Osteocyte (in vitro differentiated cells): ENCODE results near the gene PALD1. TPM values are rescaled to one million over a fixed set of nuclear protein-coding genes. Genes with fewer than 3 reads are reported as not detected.

Experiments used
- DNase-seq: peaks from one replicate; pipeline ENCODE4 v3.0.0; 2021; ENCODE audit warnings: mixed read lengths; ENCODE audit not compliant: unreplicated experiment; ENCODE audit errors: extremely low spot score
- H3K27ac Mint-ChIP-seq: one replicate; pipeline ENCODE4 v1.8.0; 2021; ENCODE audit warnings: mild to moderate bottlenecking, mixed read lengths; ENCODE audit not compliant: unreplicated experiment
- H3K27me3 Mint-ChIP-seq: one replicate; pipeline ENCODE4 v1.8.0; 2021; ENCODE audit warnings: mixed read lengths; ENCODE audit not compliant: unreplicated experiment
- H3K36me3 Mint-ChIP-seq: one replicate; pipeline ENCODE4 v1.8.0; 2021; ENCODE audit warnings: mixed read lengths; ENCODE audit not compliant: unreplicated experiment
- H3K4me1 Mint-ChIP-seq: one replicate; pipeline ENCODE4 v1.8.0; 2021; ENCODE audit warnings: mixed read lengths; ENCODE audit not compliant: unreplicated experiment
- H3K4me3 Mint-ChIP-seq: one replicate; pipeline ENCODE4 v1.8.0; 2021; ENCODE audit warnings: mild to moderate bottlenecking, moderate library complexity, mixed read lengths; ENCODE audit not compliant: unreplicated experiment
- H3K9me3 Mint-ChIP-seq: one replicate; pipeline ENCODE4 v1.8.0; 2021; ENCODE audit warnings: mixed read lengths; ENCODE audit not compliant: unreplicated experiment
- total RNA-seq: library from RNA; stranded (reverse); gene quantifications from 2 replicates; pipeline ENCODE4 v1.2.1, GENCODE V29; 2021
- TF ChIP-seq, protein P1 (sequence below): fragments of 200-600 bp; sonication (generic); IDR thresholded peaks from 2 replicates; pipeline ENCODE4 v1.5.0; 2021; ENCODE audit warnings: antibody characterized with exemption, mild to moderate bottlenecking, moderate library complexity

PALD1 gene
- total RNA-seq, 1 donor from 2014 or later, result 3.1 TPM

DNA sequence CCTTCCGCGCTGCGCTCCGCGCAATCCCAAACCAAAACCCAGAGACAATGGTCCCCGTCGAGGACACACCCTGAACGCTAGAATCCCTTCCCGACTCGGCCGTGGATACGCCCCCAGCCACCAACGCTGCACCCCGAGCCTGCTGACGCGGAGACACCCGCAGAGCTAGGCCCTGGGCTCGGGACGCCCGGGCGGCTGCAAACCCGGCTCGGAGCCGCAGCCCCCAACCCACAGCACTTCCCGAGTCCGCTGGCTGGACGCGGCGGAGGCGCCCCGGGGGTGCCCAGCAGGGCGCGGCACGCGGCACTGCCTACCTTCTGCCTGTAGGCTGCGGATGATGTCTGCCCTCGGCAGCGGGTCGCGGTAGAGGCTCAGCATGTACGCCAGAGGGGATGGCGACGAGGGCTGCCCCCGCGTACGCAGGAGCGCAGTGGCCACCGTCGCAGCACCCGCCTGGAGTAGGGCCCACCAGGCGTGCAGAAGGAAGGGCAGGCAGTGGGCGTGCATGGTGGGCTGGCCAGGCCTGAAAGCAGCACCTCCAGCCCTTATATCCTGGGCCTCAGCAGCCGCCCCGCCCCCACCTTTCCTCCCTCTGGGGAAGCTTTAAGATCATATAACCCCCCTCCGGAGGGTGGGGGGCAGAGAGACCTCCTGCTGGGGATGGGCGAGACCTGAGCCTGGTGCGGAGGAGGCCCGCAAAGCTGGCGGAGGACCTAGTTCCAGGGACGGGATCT is 37.2 kb upstream of the PALD1 start, which contains the start of gene NODAL:
NODAL (minus strand) TSS at position 521 of the 734 bp plus-strand sequence; CDS start at position 507, 14 bp downstream.
- Mint-ChIP-seq H3K4me1 (peaks cover 9% of the 10 kb centered on the region), H3K27me3 (peaks cover 40% of the 10 kb centered on the region), H3K36me3 (peaks cover 3% of the 10 kb centered on the region), H3K9me3 (no peaks in the 10 kb centered on the region), H3K4me3 (peak within 1 kb of the TSS; percentile 65), H3K27ac (no peak within 1 kb of the TSS)
- TF ChIP-seq, protein P1, sequence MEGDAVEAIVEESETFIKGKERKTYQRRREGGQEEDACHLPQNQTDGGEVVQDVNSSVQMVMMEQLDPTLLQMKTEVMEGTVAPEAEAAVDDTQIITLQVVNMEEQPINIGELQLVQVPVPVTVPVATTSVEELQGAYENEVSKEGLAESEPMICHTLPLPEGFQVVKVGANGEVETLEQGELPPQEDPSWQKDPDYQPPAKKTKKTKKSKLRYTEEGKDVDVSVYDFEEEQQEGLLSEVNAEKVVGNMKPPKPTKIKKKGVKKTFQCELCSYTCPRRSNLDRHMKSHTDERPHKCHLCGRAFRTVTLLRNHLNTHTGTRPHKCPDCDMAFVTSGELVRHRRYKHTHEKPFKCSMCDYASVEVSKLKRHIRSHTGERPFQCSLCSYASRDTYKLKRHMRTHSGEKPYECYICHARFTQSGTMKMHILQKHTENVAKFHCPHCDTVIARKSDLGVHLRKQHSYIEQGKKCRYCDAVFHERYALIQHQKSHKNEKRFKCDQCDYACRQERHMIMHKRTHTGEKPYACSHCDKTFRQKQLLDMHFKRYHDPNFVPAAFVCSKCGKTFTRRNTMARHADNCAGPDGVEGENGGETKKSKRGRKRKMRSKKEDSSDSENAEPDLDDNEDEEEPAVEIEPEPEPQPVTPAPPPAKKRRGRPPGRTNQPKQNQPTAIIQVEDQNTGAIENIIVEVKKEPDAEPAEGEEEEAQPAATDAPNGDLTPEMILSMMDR, result no peak
- no peak for DNase-seq

DNA sequence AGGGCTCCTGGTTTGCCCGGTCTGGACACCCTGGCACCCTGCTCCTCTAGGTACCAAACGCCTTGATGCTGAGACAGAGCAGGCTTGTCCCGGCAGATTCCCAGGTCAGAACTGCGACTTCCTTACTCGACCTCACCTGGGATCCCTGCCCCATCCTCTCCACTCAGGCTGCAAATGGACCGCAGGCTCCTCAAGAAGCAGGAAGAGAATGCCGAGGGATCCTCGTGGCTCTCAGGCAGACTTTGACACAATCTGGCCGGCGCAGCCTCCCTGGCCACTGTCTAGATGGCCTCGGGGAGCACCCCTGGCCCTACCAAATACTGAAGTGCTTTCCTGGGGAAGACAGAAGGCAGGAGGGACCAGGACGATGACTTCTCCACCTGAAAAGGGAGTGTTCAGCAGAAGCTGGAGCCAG is 36.7 kb upstream of the PALD1 start:
- TF ChIP-seq, protein P1, result no peak
- Mint-ChIP-seq H3K36me3 (peaks cover 3% of the 10 kb centered on the region), H3K27me3 (peaks cover 40% of the 10 kb centered on the region), H3K9me3 (no peaks in the 10 kb centered on the region), H3K27ac (no peak overlapping the region), H3K4me3 (no peak overlapping the region), H3K4me1 (peaks cover 9% of the 10 kb centered on the region)
- DNase-seq, result no peak

DNA sequence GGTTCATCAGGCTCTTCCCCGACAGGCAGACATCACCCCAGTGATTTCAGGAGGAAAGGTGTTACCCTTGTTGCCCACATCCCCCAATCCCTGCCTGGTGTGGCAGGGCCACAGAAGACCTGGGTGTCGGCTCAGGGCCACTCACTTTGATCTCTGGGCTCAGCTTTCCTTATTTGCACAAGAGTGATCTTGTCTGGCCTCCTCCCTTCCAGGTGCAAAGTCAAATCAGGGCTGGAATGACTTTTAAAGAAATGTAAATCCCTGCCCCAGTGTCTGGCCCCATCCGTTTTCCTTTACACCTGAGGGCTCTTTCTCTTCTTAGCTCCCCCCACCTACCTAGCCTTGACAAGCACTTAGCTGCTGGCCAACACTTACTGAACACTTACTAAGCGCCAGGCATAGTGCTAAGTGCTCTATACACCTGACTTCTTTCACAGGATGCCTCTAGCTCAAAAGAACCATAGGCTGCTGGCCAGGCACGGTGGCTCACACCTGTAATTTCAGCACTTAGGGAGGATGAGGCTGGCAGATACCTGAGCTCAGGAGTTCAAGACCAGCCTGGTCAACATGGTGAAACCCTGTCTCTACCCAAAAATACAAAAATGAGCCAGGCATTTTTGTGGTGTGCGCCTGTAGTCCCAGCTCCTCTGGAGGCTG is 36.1 kb upstream of the PALD1 start:
- TF ChIP-seq, protein P1, result no peak
- Mint-ChIP-seq H3K4me3 (no peak overlapping the region), H3K9me3 (no peaks in the 10 kb centered on the region), H3K36me3 (peaks cover 3% of the 10 kb centered on the region), H3K27ac (no peak overlapping the region), H3K4me1 (peaks cover 9% of the 10 kb centered on the region), H3K27me3 (peaks cover 40% of the 10 kb centered on the region)
- DNase-seq, result no peak

DNA sequence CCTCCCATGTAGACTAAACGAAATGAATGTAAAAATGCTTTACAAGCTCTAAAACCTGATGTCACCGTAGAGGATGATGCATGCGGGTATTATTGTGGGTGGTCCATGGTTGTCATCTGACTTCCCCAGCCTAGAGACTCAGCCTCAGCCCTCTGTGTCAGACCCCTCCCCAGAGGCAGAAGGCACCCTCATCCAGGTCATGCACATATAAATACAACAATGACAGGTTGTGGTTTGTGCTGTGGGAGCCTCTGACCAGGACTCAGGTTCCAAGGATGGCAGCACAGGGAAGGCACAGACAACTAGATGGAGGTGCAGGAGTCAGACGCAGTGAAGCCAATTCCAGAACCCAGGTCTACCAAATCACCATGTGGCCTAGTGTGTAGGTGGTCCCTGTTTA is 33.8 kb upstream of the PALD1 start:
- Mint-ChIP-seq H3K27me3 (peaks cover 27% of the 10 kb centered on the region), H3K4me3 (no peak overlapping the region), H3K9me3 (no peaks in the 10 kb centered on the region), H3K4me1 (peaks cover 14% of the 10 kb centered on the region), H3K27ac (no peak overlapping the region), H3K36me3 (peaks cover 3% of the 10 kb centered on the region)
- TF ChIP-seq, protein P1, result no peak
- DNase-seq, result no peak
